OCI-LY7 (cell line): Measurements from ENCODE around the gene KRTAP9-7.

ENCODE experiments used
- CTCF ChIP-seq: fragments of 200-600 bp; sonication (generic); conservative IDR thresholded peaks from 2 replicates; pipeline ENCODE4 v1.5.1; 2014; ENCODE audit warnings: mild to moderate bottlenecking, antibody characterized with exemption, low read length, moderate library complexity, mixed read lengths
- EZH2phosphoT487 ChIP-seq: fragments of 200-600 bp; sonication (generic); IDR thresholded peaks from 2 replicates; pipeline ENCODE4 v1.6.1; 2018; ENCODE audit warnings: low read depth, borderline replicate concordance, mild to moderate bottlenecking, mixed run types, antibody characterized with exemption, low read length, moderate library complexity, mixed read lengths

GRCh38 chr17:41284546-41284945 lies 9.0 kb downstream of the KRTAP9-7 start:
- no peak for TF ChIP-seq CTCF
- no peak for TF ChIP-seq EZH2phosphoT487
